H9 (cell line): ENCODE results near the gene RWDD2A. TPM values are rescaled to one million over a fixed set of nuclear protein-coding genes. Genes with fewer than 3 reads are reported as not detected.

Experiments used
- DNase-seq: peaks from one replicate; pipeline ENCODE4 v3.0.0-alpha.2; 2017
- H2AFZ ChIP-seq: one replicate; pipeline ENCODE4 v1.6.1; 2013; ENCODE audit warnings: mild to moderate bottlenecking, low read length, control low read depth, moderate library complexity
- H2AK5ac ChIP-seq: 2 replicates; pipeline ENCODE4 v1.6.1; 2013; ENCODE audit warnings: low read length, control low read depth, mixed read lengths; ENCODE audit not compliant: insufficient read length
- H2BK120ac ChIP-seq: one replicate; pipeline ENCODE4 v1.6.1; 2013; ENCODE audit warnings: low read depth, mild to moderate bottlenecking, low read length, control low read depth, inconsistent platforms; ENCODE audit not compliant: poor library complexity, severe bottlenecking
- H2BK12ac ChIP-seq: 2 replicates; pipeline ENCODE4 v1.6.1; 2013; ENCODE audit warnings: low read length, control low read depth, mixed read lengths, low read depth; ENCODE audit not compliant: insufficient read length
- H2BK15ac ChIP-seq: 2 replicates; pipeline ENCODE4 v1.6.1; 2013; ENCODE audit warnings: low read depth, low read length, control low read depth
- H2BK20ac ChIP-seq: one replicate; pipeline ENCODE4 v1.6.1; 2013; ENCODE audit warnings: low read depth, mild to moderate bottlenecking, low read length, control low read depth, inconsistent platforms; ENCODE audit not compliant: poor library complexity, severe bottlenecking
- H2BK5ac ChIP-seq: 2 replicates; pipeline ENCODE4 v1.6.1; 2013; ENCODE audit warnings: low read length, control low read depth, mixed read lengths; ENCODE audit not compliant: insufficient read length
- H3K14ac ChIP-seq: 2 replicates; pipeline ENCODE4 v1.6.1; 2013; ENCODE audit warnings: low read length, control low read depth; ENCODE audit not compliant: insufficient read depth
- H3K18ac ChIP-seq: 2 replicates; pipeline ENCODE4 v1.6.1; 2013; ENCODE audit warnings: low read depth, mild to moderate bottlenecking, mixed read lengths, low read length, control low read depth; ENCODE audit not compliant: insufficient read length
- H3K23ac ChIP-seq: 2 replicates; pipeline ENCODE4 v1.6.1; 2013; ENCODE audit warnings: low read length, control low read depth, mixed read lengths, low read depth; ENCODE audit not compliant: insufficient read length
- H3K23me2 ChIP-seq: 2 replicates; pipeline ENCODE4 v1.6.1; 2013; ENCODE audit warnings: low read depth, mild to moderate bottlenecking, mixed read lengths, low read length, control low read depth; ENCODE audit not compliant: insufficient read length, poor library complexity, severe bottlenecking
- H3K27ac ChIP-seq: 2 replicates; pipeline ENCODE4 v1.5.1; 2013; ENCODE audit warnings: low read length, control low read depth, mixed read lengths, low read depth; ENCODE audit not compliant: insufficient read length
- H3K27me3 ChIP-seq: 2 replicates; pipeline ENCODE4 v1.6.1; 2013; ENCODE audit warnings: low read length, control low read depth, inconsistent platforms; ENCODE audit not compliant: insufficient read depth
- H3K4ac ChIP-seq: 2 replicates; pipeline ENCODE4 v1.6.1; 2013; ENCODE audit warnings: low read depth, mild to moderate bottlenecking, control low read depth, inconsistent platforms, low read length, moderate library complexity
- H3K4me1 ChIP-seq: 2 replicates; pipeline ENCODE4 v1.6.1; 2013; ENCODE audit warnings: low read length, control low read depth, inconsistent platforms; ENCODE audit not compliant: insufficient read depth
- H3K4me2 ChIP-seq: 2 replicates; pipeline ENCODE4 v1.6.1; 2013; ENCODE audit warnings: low read length, control low read depth, mixed read lengths; ENCODE audit not compliant: insufficient read length, insufficient read depth
- H3K56ac ChIP-seq: 2 replicates; pipeline ENCODE4 v1.6.1; 2013; ENCODE audit warnings: low read depth, mild to moderate bottlenecking, mixed read lengths, low read length, control low read depth; ENCODE audit not compliant: insufficient read length
- H3K79me1 ChIP-seq: 2 replicates; pipeline ENCODE4 v1.6.1; 2013; ENCODE audit warnings: low read depth, mild to moderate bottlenecking, moderate library complexity, low read length, control low read depth, inconsistent platforms; ENCODE audit not compliant: insufficient read depth, poor library complexity, severe bottlenecking
- H3K79me2 ChIP-seq: 2 replicates; pipeline ENCODE4 v1.6.1; 2013; ENCODE audit warnings: low read length, control low read depth, inconsistent platforms; ENCODE audit not compliant: insufficient read depth
- H3K9ac ChIP-seq: 2 replicates; pipeline ENCODE4 v1.6.1; 2013; ENCODE audit warnings: low read length, control low read depth, mixed read lengths; ENCODE audit not compliant: insufficient read length; ENCODE audit errors: extremely low read depth
- H3K9me3 ChIP-seq: one replicate; pipeline ENCODE4 v1.6.1; 2013; ENCODE audit warnings: low read depth, low read length, inconsistent platforms; ENCODE audit not compliant: control insufficient read depth
- H3T11ph ChIP-seq: one replicate; pipeline ENCODE4 v1.6.1; 2013; ENCODE audit warnings: mild to moderate bottlenecking, low read length, control low read depth, inconsistent platforms
- H4K20me1 ChIP-seq: one replicate; pipeline ENCODE4 v1.6.1; 2013; ENCODE audit not compliant: control insufficient read depth, insufficient read length, insufficient read depth
- H4K5ac ChIP-seq: 2 replicates; pipeline ENCODE4 v1.6.1; 2013; ENCODE audit warnings: low read depth, mild to moderate bottlenecking, mixed read lengths, low read length, control low read depth; ENCODE audit not compliant: insufficient read length
- H4K8ac ChIP-seq: replicated peaks from 2 replicates; pipeline ENCODE4 v1.6.1; 2013; ENCODE audit warnings: low read length, control low read depth, mixed read lengths, low read depth; ENCODE audit not compliant: insufficient read length
- H4K91ac ChIP-seq: 2 replicates; pipeline ENCODE4 v1.6.1; 2013; ENCODE audit warnings: low read depth, mild to moderate bottlenecking, moderate library complexity, mixed read lengths, low read length, control low read depth; ENCODE audit not compliant: insufficient read length
- H3K27ac Mint-ChIP-seq, 3 experiments: 2 replicates in 2 of 3; 3 replicates in 1 of 3; pipeline ENCODE4 v1.8.0; 2020 to 2021; ENCODE audit warnings: mixed read lengths in 3 of 3, mild to moderate bottlenecking in 1 of 3, moderate library complexity in 1 of 3
- H3K27me3 Mint-ChIP-seq: 2 replicates; pipeline ENCODE4 v1.8.0; 2021; ENCODE audit warnings: low read depth, mild to moderate bottlenecking, moderate library complexity, mixed read lengths
- H3K36me3 Mint-ChIP-seq, 3 experiments: 2 replicates in 2 of 3; 3 replicates in 1 of 3; pipeline ENCODE4 v1.8.0; 2020 to 2021; ENCODE audit warnings: low read depth in 3 of 3, mixed read lengths in 3 of 3; ENCODE audit not compliant: insufficient read depth in 1 of 3
- H3K4me1 Mint-ChIP-seq, 2 experiments: 2 replicates each; pipeline ENCODE4 v1.8.0; 2020; ENCODE audit warnings: mixed read lengths in 2 of 2
- H3K4me3 Mint-ChIP-seq, 2 experiments: 2 replicates in 1 of 2; 3 replicates in 1 of 2; pipeline ENCODE4 v1.8.0; 2020 to 2021; ENCODE audit warnings: mild to moderate bottlenecking in 2 of 2, mixed read lengths in 2 of 2, moderate library complexity in 1 of 2
- H3K9me3 Mint-ChIP-seq, 2 experiments: 2 replicates in 1 of 2; 3 replicates in 1 of 2; pipeline ENCODE4 v1.8.0; 2020; ENCODE audit warnings: mild to moderate bottlenecking in 2 of 2, mixed read lengths in 2 of 2, moderate library complexity in 1 of 2
- WGBS: extraction: QIAGEN DNeasy Blood & Tissue Kit; methylation state at CpG from one replicate; pipeline ENCODE4 v1.1.7; 2013; ENCODE audit warnings: missing lambda C conversion rate, low lambda C conversion rate, mixed read lengths; ENCODE audit not compliant: insufficient read length; ENCODE audit errors: extremely low coverage; 5-methylcytosine and 5-hydroxymethylcytosine counted together
- total RNA-seq: library from RNA; stranded (reverse); gene quantifications from 2 replicates; pipeline ENCODE4 v1.2.1, GENCODE V29; 2021
- TF ChIP-seq, protein P1 (sequence below): fragments of 200-600 bp; sonication (generic); conservative IDR thresholded peaks from 3 replicates; pipeline ENCODE4 v1.8.0; 2021; ENCODE audit warnings: antibody characterized with exemption, mild to moderate bottlenecking

Gene RWDD2A
- total RNA-seq, 1 experiment from 2014 or later, result 3.2 TPM

- no peak overlapping the region for H3K4me2 ChIP-seq
- H2AK5ac ChIP-seq, result no peak overlapping the region
- H2BK20ac ChIP-seq, result no peak overlapping the region
- no peak overlapping the region for H2BK5ac ChIP-seq
- H3K4ac ChIP-seq, result no peak overlapping the region
- H2BK12ac ChIP-seq, result no peak overlapping the region
- H3K27me3 ChIP-seq, result no peaks in the 10 kb centered on the region
- no CpG with 5 or more reads among the region's 9 CpGs for WGBS
- no peak overlapping the region for H3K27ac ChIP-seq
- no peak overlapping the region for H2BK120ac ChIP-seq
- no peak overlapping the region for H3K4me3 Mint-ChIP-seq
- no peak overlapping the region for H3K9ac ChIP-seq
- no peak overlapping the region for H3T11ph ChIP-seq
- H3K79me1 ChIP-seq, result no peaks in the 10 kb centered on the region
- H3K4me1 ChIP-seq, result no peaks in the 10 kb centered on the region
- no peak overlapping the region for H4K8ac ChIP-seq
- no peaks in the 10 kb centered on the region for H3K27me3 Mint-ChIP-seq
- no peak overlapping the region for H3K56ac ChIP-seq
- H3K23me2 ChIP-seq, result no peaks in the 10 kb centered on the region
- peak overlapping the region in 1 of 3 experiments; percentile 53; a peak in 1 of 7 replicates for H3K27ac Mint-ChIP-seq
- TF ChIP-seq, protein P1, sequence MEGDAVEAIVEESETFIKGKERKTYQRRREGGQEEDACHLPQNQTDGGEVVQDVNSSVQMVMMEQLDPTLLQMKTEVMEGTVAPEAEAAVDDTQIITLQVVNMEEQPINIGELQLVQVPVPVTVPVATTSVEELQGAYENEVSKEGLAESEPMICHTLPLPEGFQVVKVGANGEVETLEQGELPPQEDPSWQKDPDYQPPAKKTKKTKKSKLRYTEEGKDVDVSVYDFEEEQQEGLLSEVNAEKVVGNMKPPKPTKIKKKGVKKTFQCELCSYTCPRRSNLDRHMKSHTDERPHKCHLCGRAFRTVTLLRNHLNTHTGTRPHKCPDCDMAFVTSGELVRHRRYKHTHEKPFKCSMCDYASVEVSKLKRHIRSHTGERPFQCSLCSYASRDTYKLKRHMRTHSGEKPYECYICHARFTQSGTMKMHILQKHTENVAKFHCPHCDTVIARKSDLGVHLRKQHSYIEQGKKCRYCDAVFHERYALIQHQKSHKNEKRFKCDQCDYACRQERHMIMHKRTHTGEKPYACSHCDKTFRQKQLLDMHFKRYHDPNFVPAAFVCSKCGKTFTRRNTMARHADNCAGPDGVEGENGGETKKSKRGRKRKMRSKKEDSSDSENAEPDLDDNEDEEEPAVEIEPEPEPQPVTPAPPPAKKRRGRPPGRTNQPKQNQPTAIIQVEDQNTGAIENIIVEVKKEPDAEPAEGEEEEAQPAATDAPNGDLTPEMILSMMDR, result no peak
- H4K5ac ChIP-seq, result no peak overlapping the region
- DNase-seq, result no peak
- H3K18ac ChIP-seq, result no peak overlapping the region
- H3K4me1 Mint-ChIP-seq, result peaks cover 7 to 14% of the 10 kb centered on the region in 2 experiments
- no peaks in the 10 kb centered on the region for H3K79me2 ChIP-seq
- H3K9me3 ChIP-seq, result no peaks in the 10 kb centered on the region
- H3K36me3 Mint-ChIP-seq, result peaks cover 19 to 86% (median 74%) of the 10 kb centered on the region in 3 experiments; a peak in 6 of 7 replicates
- no peak overlapping the region for H2AFZ ChIP-seq
- no peak overlapping the region for H3K23ac ChIP-seq
- no peak overlapping the region for H2BK15ac ChIP-seq
- no peaks in the 10 kb centered on the region for H3K9me3 Mint-ChIP-seq
- no peaks in the 10 kb centered on the region for H4K20me1 ChIP-seq
- no peak overlapping the region for H4K91ac ChIP-seq
- H3K14ac ChIP-seq, result no peak overlapping the region
Measured at GRCh38 chr6:83183082-83183828, 9.9 kb upstream of the RWDD2A start.
